Lower leg skin (tissue), 4 donors: ENCODE results near the gene MYBPH. TPM values are rescaled to one million over a fixed set of nuclear protein-coding genes. Genes with fewer than 3 reads are reported as not detected.

Source experiments
- DNase-seq, 2 donors: peaks; one replicate each; pipeline ENCODE4 v3.0.0-alpha.2; 2019; ENCODE audit warnings: low spot score in 2 of 2
- H3K4me3 ChIP-seq: fragments of 200-600 bp; sonication (generic); 2 replicates; pipeline ENCODE4 v1.5.1; 2017; ENCODE audit warnings: mild to moderate bottlenecking, low read depth; ENCODE audit not compliant: poor library complexity, severe bottlenecking
- CTCF ChIP-seq, 3 donors: fragments of 450-650 bp; IDR thresholded peaks; one replicate each; pipeline ENCODE4 v1.5.1; 2016; ENCODE audit warnings: antibody characterized with exemption in 3 of 3, mild to moderate bottlenecking in 3 of 3, moderate library complexity in 2 of 3
- POLR2A ChIP-seq, 2 donors: fragments of 450-650 bp; IDR thresholded peaks; one replicate each; pipeline ENCODE4 v1.6.1; 2016 to 2017; ENCODE audit warnings: antibody characterized with exemption in 2 of 2, mild to moderate bottlenecking in 1 of 2, moderate library complexity in 1 of 2
- WGBS, 2 donors: methylation state at CpG; one replicate each; pipeline ENCODE4 v1.1.5; 2018; 5-methylcytosine and 5-hydroxymethylcytosine counted together
- intact Hi-C: fragments of 100-400 bp; cut with DNase I; formaldehyde crosslinking; loops from one replicate; pipeline ENCODE4 v1.15.0; 2023; ENCODE audit warnings: low total_unique reads
- total RNA-seq, 4 donors: library from RNA; depleted of rRNA; stranded (reverse); fragments of >200 nt; gene quantifications; one replicate each; pipeline ENCODE4 v1.1.0, GENCODE V29; 2016

Gene MYBPH
- total RNA-seq, 4 donors from 2014 or later, result not detected

GRCh38 chr1:203156280-203156679, 19.3 kb downstream of the MYBPH start:
- TF ChIP-seq CTCF (IDR thresholded peaks at IDR 0.05) (no peak), POLR2A (IDR thresholded peaks at IDR 0.05) (no peak)
- DNase-seq, result no peak
- intact Hi-C loops, result no loop called here
- WGBS, 2 donors, result 76 to 83% methylated on average over 1 of the region's 1 CpG
- no peak overlapping the region for H3K4me3 ChIP-seq

- no peak overlapping the region for H3K4me3 ChIP-seq
- WGBS, 2 donors, result 70 to 71% methylated on average over 13 of the region's 13 CpGs
- no peak for TF ChIP-seq CTCF (IDR thresholded peaks at IDR 0.05)
- TF ChIP-seq POLR2A (IDR thresholded peaks at IDR 0.05), result no peak
- intact Hi-C loops, result loop anchor here (1.0 kb wide), 1 partner anchor 40 kb away; no protein-coding TSS in a partner anchor
- no peak for DNase-seq
These were observed 21.4 kb downstream of the MYBPH start for GRCh38 chr1:203153989-203154821.

- H3K4me3 ChIP-seq, result no peak overlapping the region
- DNase-seq, result no peak
- intact Hi-C loops, result loop anchor here (1.0 kb wide), 1 partner anchor 41 kb away; no protein-coding TSS in a partner anchor
- TF ChIP-seq CTCF (IDR thresholded peaks at IDR 0.05), result no peak
- TF ChIP-seq POLR2A (IDR thresholded peaks at IDR 0.05), result no peak
- 85 to 88% methylated on average over 9 of the region's 9 CpGs for WGBS, 2 donors
These were observed 22.3 kb downstream of the MYBPH start for GRCh38 chr1:203153051-203153988.

GRCh38 chr1:203152158-203153034, 23.2 kb downstream of the MYBPH start:
- TF ChIP-seq CTCF (IDR thresholded peaks at IDR 0.05) (no peak), POLR2A (IDR thresholded peaks at IDR 0.05) (no peak)
- no peak overlapping the region for H3K4me3 ChIP-seq
- intact Hi-C loops, result loop anchor here (1.0 kb wide), 1 partner anchor 42 kb away; no protein-coding TSS in a partner anchor
- 62 to 71% methylated on average over 10 of the region's 10 CpGs for WGBS, 2 donors
- DNase-seq, result no peak
